ENCODE measurements around the gene KLF17. TPM values are rescaled to one million over a fixed set of nuclear protein-coding genes. Genes with fewer than 3 reads are reported as not detected.

KLF17 gene
- total and polyA plus RNA-seq, 2 of the 8 experiments (the other 6 are each of a cell fraction or from before 2014, with no cell fraction given), result not detected

- TF ChIP-seq CHD7 (IDR thresholded peaks at IDR 0.05; ENCODE audit: insufficient replicate concordance, low read length) (no peak), EGR1 (IDR thresholded peaks at IDR 0.05; ENCODE audit: borderline replicate concordance, low read depth, low read length) (no peak)
These were observed 11.2 kb downstream of the KLF17 start (continued) for GRCh38 chr1:44129616-44130500.

Measured in H1 (cell line).